WTC11 (cell line): ENCODE measurements around the gene ZNF740.

Experiments
- JUN ChIP-seq: sonication (generic); formaldehyde crosslinking; IDR thresholded peaks from 2 replicates; pipeline ENCODE4 v1.8.0; 2023; ENCODE audit warnings: mild to moderate bottlenecking, missing genetic modification reagents
- NR1H2 ChIP-seq: sonication (generic); formaldehyde crosslinking; IDR thresholded peaks from 2 replicates; pipeline ENCODE4 v1.9.0; 2021; ENCODE audit warnings: mild to moderate bottlenecking, moderate library complexity, missing genetic modification reagents

DNA sequence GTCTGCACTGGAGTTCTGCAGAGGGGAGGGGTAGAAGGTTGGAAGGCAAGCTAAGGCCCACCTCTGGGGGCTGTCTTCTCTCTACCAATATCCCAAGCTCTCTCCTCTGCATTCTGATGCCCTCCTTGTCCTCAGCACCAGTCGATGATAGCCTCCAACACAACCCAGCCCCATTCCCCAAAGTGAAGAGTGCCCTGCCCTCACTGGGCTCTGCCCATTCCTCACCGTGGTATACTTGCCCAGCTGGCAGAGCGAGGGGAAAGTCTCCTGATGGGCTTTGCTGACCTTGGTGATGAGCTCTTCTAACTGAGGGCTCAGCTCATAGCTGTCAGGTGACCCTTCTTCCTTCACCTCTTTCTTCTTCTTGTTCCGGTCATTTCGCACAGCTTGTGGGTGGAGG, 33.7 kb downstream of the ZNF740 start:
- TF ChIP-seq JUN (CRISPR knock-in tag) (no peak), NR1H2 (no peak)
